ENCODE data around the gene ETFB.
A peak's percentile ranks its signal among the peaks of the same experiment; 100 is the strongest.

Gene ETFB

DNA sequence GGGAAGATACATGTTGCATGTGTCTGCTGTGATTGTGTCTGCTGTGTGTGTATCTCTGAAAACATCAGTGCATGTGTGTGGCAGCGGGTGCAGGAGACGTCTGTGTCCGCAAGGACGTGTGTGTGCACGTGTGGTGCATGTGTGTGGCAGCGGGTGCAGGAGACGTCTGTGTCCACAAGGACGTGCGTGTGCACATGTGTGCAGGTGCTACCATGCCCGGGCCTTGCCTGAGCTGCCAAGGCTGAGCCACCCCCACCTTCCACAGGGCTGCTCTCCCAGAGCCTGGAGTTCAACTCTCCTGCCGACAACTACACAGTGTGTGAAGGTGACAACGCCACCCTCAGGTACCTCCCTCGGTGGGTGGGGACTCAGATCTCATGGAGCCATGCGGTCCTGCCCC, 44.4 kb downstream of the ETFB start:
- Histone ChIP-seq H3K4me3 (ENCODE audit: low read depth, low read length) (no peak overlapping the region), H3K27ac (ENCODE audit: extremely low read depth, low read depth, low read length) (no peak overlapping the region), H3K4me1 (ENCODE audit: control insufficient read depth, insufficient read depth, low read length) (no peaks in the 10 kb centered on the region; the same call in 1 of the 2 replicates), H3K9me3 (ENCODE audit: control insufficient read depth, insufficient read depth, low read depth, low read length) (no peaks in the 10 kb centered on the region), H3K36me3 (ENCODE audit: control insufficient read depth in 2 of 2, insufficient read depth in 1 of 2, low read length in 2 of 2) (no peaks in the 10 kb centered on the region)
- CTCF ChIA-PET: no interaction called here
- TF ChIP-seq ZNF768 (tag by site-specific recombination; IDR thresholded peaks at IDR 0.05) (no peak), ZNF645 (tag by site-specific recombination; IDR thresholded peaks at IDR 0.05) (no peak), ZBTB20 (tag by site-specific recombination; IDR thresholded peaks at IDR 0.05) (no peak), IKZF3 (tag by site-specific recombination; IDR thresholded peaks at IDR 0.05) (no peak), ZNF335 (tag by site-specific recombination; conservative IDR thresholded peaks at IDR 0.05) (no peak), ZNF544 (tag by site-specific recombination; IDR thresholded peaks at IDR 0.05) (no peak), PRDM1 (tag by site-specific recombination; IDR thresholded peaks at IDR 0.05) (no peak), ZNF529 (tag by site-specific recombination; IDR thresholded peaks at IDR 0.05; ENCODE audit: insufficient replicate concordance) (no peak), ZNF426 (tag by site-specific recombination; IDR thresholded peaks at IDR 0.05) (no peak), SCRT1 (tag by site-specific recombination; IDR thresholded peaks at IDR 0.05; ENCODE audit: borderline replicate concordance) (no peak), ZBTB17 (tag by site-specific recombination; IDR thresholded peaks at IDR 0.05) (no peak), ZBTB48 (tag by site-specific recombination; IDR thresholded peaks at IDR 0.05) (no peak), ZBTB7A (tag by site-specific recombination; IDR thresholded peaks at IDR 0.05; ENCODE audit: low read depth) (no peak), ZNF792 (tag by site-specific recombination; IDR thresholded peaks at IDR 0.05) (no peak), ZNF146 (tag by site-specific recombination; IDR thresholded peaks at IDR 0.05) (no peak), SETDB1 (IDR thresholded peaks at IDR 0.05; ENCODE audit: insufficient read length, low read length) (no peak), ZXDB (tag by site-specific recombination; IDR thresholded peaks at IDR 0.05) (no peak), SCRT2 (tag by site-specific recombination; IDR thresholded peaks at IDR 0.05) (no peak), ZNF416 (tag by site-specific recombination; IDR thresholded peaks at IDR 0.05) (no peak), ZNF366 (tag by site-specific recombination; conservative IDR thresholded peaks at IDR 0.05) (no peak)
- POLR2A ChIA-PET: no interaction called here

DNA sequence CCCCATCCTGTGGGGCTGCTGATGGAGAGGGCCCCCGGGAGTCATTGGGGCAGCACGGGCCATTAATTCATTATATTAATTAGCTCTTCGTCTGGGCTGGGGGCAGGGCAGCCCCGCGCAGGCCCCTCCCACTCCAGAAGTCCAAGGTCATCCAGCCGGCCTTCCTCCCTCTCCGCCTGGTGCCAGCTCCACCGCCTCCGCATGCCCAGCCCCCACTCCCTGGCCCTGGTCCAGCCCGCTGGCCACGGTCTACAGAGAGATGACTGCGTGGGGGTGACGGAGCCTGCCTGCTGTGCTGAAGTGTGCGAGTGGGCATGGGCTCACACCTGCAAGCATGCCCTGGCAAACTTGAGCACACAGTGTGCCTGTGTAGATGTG, 45.9 kb downstream of the ETFB start:
- TF ChIP-seq ZFP69B (tag by site-specific recombination; IDR thresholded peaks at IDR 0.05) (no peak), ZIC2 (tag by site-specific recombination; IDR thresholded peaks at IDR 0.05) (peak; percentile 30; the same call in 1 of the 2 replicates), ZFHX2 (tag by site-specific recombination; conservative IDR thresholded peaks at IDR 0.05) (peak; percentile 99), EGR2 (tag by site-specific recombination; IDR thresholded peaks at IDR 0.05; ENCODE audit: low read depth) (peak; percentile 98), PRDM2 (tag by site-specific recombination; IDR thresholded peaks at IDR 0.05; ENCODE audit: borderline replicate concordance) (no peak)
- TF ChIP-seq, protein P1, sequence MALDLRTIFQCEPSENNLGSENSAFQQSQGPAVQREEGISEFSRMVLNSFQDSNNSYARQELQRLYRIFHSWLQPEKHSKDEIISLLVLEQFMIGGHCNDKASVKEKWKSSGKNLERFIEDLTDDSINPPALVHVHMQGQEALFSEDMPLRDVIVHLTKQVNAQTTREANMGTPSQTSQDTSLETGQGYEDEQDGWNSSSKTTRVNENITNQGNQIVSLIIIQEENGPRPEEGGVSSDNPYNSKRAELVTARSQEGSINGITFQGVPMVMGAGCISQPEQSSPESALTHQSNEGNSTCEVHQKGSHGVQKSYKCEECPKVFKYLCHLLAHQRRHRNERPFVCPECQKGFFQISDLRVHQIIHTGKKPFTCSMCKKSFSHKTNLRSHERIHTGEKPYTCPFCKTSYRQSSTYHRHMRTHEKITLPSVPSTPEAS (tag by site-specific recombination; IDR thresholded peaks at IDR 0.05): no peak
- ChIA-PET CTCF (interaction anchor here (0.9 kb wide), 1 partner anchor 8 kb away, joined by 3 read pairs; no protein-coding TSS in a partner anchor), POLR2A (interaction anchor here (0.6 kb wide), 1 partner anchor 19 kb away, joined by 3 read pairs; no protein-coding TSS in a partner anchor)
- Histone ChIP-seq H3K9me3 (ENCODE audit: control insufficient read depth, insufficient read depth, low read depth, low read length) (no peaks in the 10 kb centered on the region), H3K4me1 (ENCODE audit: control insufficient read depth, insufficient read depth, low read length) (no peaks in the 10 kb centered on the region; the same call in 1 of the 2 replicates), H3K4me3 (ENCODE audit: low read depth, low read length) (no peak overlapping the region), H3K27ac (ENCODE audit: extremely low read depth, low read depth, low read length) (no peak overlapping the region), H3K36me3 (ENCODE audit: control insufficient read depth in 2 of 2, insufficient read depth in 1 of 2, low read length in 2 of 2) (no peaks in the 10 kb centered on the region)

All from HEK293 (cell line).